GM18502 (cell line): ENCODE data around the gene CHERP.
"Not testable (repeated sequence)": the region's sequence is repeated elsewhere in the genome, so short reads cannot be mapped to it uniquely, and the experiment has no call there.

ENCODE experiments used
- ATAC-seq: cut with Tn5 transposase; IDR thresholded peaks from one replicate; pipeline ENCODE4 v1.9.1; 2021; ENCODE audit warnings: mild to moderate bottlenecking; ENCODE audit not compliant: unreplicated experiment, poor library complexity

Gene CHERP

DNA sequence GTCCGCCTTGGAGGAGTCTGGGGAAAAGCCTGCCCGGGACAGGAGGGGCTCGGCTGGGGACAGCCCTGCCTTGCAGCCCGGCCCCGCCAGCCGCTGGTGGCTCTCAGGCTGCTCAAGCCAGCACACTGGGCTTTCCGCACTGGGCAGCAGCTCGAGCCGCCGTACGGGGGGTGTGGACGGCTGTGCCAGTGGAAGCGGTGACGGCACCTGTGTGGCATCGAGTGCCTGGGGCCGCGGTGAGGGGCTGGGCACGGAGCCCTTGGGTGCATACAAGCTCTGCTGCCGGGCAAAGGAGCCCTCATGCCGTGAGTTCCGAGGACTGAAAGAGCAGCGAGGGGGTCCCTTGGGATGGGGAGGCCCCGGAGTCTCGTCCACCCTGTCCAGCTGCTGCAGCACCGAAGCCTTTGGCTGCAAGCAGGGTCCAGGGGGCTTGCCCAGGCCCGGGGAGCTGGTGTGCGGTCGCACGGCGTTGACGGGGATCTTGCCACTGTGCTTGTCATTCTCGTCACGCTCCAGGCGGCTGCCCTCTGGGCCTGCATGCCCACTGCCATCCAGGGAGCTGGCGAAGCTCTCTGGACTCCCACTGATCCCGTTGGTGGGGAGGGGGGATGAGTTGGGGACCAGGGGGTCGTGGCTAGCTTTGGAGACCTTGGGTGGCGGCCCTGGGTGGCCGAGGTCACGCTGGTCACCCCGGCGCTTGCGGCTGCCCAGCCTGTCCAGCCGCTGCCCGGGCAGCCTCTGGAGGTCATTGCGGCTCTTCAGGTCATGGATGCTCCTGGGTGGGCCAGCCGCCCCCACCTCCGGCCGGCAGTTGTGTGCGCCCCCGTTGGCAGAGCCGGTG is 34.7 kb upstream of the CHERP start:
- ATAC-seq: no peak

DNA sequence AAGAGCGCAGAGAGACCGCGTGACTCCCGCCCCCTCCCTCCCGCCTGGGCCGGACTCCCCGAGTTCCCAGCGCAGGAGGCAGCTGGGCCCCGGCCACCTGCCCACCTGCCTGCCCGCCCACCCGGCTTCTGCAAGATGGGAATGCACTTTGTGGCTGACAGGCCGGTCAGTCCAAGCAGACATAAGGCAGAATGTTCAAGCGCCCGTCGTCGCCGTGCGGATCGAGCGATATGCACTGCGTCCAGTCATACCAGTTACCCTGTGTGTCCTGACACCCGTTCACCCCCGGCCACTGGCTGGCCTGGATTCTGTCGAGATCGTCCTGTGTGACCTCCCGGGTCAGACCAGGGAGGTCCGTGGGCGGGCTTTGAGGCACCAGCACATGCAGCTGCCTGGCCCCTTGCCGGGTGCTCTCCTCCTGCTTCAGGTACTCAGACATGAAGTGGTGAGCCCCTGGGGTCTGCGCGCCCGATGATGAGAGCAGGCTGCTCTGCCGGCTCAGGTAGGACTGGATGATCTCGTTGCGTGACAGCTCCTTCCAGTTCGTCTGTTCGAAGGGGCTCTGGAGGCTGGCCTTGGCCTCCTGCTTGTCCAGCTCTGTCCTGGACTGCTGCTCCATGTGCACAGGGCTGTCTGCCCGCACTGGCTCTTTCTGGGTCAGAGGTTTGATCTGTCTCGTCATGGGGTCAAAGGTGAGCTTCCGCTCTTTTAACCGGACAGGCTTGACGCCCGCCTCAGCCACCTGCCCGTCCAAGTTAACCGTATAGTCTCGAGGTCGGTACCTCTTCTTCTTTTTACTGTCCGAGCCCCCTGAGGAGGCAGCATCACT is 33.8 kb upstream of the CHERP start:
- no peak for ATAC-seq

DNA sequence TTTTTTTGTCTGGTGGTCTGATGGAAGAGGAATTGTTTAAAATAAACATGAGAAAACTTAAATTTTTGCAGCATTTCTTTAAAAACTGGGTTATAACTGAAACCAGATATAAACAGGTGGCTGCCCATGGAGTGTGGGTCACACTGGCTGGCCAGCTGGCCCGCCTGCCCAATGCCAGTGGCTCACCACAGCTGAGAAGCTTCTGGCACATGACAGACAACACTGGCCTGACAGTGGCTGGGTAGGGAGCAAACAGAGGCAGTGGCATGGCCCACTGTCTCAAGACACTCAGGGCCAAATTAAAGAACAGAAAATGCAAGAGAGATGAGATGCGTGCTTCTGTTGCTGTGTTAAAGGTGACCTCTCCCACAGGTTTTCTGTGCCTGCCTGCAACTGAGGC is 33.0 kb upstream of the CHERP start:
- no peak for ATAC-seq

DNA sequence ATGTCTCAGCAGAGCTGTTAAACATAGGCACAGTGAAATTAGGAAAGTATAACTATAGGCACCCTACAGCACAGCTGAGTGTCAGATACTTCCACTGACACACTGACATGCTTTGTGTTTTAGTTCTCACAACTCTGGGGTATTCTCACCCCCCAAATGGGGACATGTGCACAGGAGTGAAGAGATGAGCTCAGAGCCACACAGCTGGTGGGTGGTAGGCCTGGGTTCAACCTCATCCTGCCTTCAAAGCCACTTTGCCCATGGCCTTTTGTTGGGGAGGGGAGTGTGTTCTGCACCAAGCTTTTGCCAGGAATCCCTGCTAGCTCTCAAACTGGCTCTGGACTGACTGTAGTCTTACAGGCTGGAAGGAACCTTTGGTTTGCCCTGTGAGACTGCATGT is 31.7 kb upstream of the CHERP start:
- ATAC-seq: no peak

DNA sequence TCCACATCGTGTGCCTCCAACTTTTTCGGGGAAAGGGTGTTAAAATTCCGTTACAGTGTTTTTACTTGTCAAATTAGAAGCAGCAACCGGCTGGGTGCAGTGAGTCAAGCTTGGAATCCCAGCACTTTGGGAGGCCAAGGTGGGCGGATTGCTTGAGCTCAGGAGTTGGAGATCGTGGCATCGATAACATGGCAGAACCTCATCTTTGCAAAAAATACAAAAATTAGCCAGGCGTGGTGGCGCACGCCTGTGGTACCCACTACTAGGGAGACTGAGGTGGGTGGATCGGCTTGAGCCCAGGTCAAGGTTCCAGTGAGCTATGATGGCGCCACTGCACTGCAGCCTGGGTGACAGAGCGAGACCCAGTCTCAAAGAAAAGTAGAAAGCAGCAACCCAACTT is 31.1 kb upstream of the CHERP start:
- no peak for ATAC-seq

DNA sequence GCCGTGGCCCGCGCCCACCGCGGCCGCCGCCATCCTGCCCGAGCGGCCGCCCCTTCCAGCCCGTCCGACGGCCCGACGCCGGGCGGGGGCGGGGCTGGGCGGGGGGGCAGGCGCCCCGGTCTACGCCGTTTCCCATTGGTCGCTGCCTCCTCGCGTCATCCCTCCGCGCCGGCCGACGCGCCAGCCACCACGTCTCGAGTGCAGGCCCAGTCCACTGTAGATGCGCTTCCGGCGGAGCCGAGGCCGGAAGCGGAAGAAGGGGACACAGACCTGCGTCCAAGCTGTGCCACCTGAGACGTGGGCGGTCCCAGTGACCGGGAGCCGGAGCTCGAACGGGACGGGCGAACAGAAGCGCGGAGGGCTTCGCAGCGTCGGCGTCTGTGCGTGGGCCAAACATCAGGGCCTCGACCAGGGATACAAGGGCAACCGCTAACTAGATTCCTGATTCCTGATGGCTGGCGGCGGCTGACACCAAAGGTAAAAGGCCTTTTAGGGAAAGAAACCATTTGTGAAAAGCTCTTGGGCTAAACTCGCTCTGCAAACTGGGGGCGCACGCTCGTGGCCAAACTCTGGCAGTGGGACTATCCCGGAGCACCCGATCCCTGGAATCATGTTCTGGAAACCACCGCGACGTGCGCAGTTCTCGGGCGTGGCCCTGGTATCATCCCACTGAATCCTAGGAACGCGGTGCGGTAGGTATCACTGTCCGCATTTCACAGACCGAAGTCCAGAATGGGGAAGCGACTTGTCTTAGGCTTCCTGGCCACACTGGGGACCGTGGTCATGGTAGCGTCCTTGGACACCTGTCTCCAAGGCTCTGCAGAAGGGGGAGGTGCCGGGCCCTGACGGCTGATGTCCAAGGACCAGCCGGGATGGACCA is 30.3 kb upstream of the CHERP start, which contains the start of gene SLC35E1:
SLC35E1 (minus strand) TSS at position 84 of the 880 bp plus-strand sequence; CDS start at position 33, 51 bp downstream.
- peak; percentile 82 for ATAC-seq

DNA sequence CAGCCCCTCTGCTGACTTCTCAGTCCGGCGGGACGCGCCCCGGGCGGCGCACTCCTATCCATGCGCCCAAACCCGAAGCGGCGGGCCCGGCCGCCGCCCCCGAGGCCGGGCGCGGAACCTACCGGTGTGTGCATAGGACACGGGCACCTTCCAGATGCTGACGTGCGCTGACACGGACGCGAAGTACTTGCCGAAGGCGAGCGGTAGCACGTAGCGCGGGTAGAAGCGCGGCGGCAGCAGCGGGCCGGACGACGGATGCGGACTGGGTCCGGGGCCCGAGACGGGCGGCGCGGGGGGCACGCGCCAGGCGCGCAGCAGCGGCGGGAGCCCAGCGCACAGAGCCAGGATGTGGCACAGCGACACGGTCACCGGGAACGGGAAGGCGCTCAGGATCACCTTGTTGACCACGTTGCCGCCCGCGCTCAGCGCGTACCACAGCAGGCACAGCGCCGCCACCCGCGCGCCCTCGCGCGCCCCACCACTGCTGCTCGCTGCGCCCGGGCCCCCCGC is 29.6 kb upstream of the CHERP start:
- ATAC-seq: peak; percentile 36

DNA sequence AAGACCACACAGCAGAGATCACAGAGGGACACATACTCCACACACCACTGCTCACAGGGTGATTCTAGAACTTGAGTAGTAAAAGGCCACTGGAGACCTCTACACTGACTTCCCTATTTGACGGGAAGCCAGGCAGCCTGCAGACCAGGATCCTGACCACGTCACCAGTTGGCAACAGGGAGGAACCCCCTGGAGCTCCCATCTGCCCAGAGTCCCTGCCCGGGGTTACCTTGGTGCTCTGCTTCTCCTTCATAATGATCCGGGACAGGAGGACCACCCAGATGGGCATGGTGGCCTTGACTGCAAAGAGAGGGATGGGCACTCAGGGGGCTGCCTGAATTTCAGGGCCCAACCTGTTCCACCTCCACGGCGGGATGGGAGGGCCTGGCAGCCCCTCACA is 29.0 kb upstream of the CHERP start:
- no peak for ATAC-seq

DNA sequence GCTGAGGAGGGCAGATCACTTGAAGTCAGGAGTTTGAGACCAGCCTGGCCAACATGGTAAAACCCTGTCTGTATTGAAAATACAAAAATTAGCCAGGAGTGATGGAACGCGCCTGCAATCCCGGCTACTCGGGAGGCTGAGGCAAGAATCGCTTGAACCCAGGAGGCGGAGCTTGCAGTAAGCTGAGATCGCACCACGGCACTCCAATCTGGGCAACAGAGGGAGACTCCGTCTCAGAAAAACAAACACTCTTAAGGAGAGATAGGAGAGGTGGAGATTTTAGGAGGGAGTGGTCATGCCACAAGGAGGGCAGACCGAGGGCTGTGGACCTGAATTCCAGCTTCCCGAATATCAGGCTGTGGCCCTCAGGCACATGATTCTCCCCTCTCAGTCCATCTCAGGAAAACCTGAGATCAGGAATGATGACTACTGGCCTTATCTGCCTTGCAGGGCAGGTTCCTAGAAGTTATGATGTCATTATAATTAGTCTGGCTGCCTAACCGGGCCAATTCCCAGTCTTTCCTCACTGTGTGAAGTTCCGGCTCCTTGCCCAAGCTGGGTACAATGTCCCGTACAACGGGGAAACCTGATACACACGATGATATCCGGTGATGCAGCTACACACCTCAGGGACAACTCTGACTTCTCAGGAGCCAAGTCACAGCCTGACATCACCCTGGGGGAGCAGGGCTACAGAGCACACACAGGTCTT is 27.5 kb upstream of the CHERP start:
- no peak for ATAC-seq

DNA sequence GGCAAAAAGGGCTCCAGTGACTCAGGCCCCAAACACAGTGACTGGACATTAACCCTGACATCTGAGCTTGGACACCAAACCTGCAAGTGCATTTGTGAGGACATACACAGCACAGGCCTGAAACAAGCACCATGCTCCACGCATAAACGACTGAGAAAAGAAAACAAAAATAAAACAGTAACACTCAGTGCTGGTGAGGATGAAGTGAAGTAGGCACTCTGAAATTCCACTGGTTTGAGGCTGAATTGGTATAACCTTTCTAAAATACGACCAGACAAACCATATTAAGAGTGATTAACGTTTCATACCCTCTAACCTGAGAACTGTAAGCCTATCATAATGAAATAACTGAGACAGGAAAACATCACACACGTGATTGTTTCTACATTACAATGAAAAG is 24.5 kb upstream of the CHERP start:
- ATAC-seq: no peak

DNA sequence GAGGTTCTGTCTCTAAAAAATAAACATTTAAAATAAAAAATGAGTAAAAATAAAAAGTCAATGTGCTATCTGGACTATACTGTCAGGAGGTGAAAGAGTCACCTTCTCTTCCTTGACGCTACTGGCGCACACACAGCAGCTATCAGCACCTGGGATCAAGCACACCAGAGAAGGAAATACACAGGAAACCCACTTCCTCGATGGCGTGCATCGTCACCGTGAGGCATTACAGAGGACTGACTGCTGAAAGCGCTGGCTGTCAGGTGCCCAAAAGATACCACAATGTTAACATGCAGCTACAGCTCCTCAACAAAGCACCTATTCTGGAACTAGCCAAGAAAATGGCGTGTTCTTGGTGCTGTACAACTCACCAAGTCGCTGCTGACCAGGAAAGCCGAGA is 23.9 kb upstream of the CHERP start:
- ATAC-seq: no peak

DNA sequence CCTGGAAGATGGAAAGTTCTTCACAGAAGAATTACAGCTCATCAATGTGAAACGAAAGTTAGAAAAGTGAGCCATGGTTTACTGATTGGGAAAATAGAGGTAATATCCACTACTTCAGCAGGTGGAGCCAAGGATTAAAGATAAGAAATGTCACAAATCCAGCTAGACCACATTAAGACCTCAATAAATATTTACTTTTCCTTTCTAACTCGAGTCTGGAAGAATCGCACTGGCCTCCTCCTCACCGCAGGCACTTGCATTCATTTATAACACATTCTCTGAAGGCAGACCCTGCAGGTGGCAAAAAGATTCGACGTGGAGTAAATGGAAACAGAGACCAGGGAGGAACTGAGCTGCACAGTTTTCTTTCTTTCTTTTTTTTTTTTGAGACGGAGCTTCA is 22.6 kb upstream of the CHERP start:
- no peak for ATAC-seq

DNA sequence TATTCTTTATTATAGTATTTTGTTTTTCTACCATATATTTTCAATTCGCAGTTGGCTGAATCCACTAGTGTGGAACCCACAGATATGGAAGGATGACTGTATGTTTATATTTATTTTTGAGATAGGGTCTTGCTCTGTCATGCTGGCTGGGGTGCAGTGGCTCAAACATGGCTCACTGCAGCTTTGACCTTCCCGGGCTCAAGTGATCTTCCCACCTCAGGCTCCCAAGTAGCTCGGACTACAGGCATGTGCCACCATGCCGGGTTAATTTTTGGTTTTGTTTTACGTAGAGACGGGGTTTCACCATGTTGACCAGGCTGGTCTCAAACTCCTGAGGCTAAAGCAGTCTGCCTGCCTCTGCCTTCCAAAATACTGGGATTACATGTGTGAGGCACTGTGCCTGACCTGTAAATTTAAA is 20.4 kb upstream of the CHERP start:
- ATAC-seq: no peak

DNA sequence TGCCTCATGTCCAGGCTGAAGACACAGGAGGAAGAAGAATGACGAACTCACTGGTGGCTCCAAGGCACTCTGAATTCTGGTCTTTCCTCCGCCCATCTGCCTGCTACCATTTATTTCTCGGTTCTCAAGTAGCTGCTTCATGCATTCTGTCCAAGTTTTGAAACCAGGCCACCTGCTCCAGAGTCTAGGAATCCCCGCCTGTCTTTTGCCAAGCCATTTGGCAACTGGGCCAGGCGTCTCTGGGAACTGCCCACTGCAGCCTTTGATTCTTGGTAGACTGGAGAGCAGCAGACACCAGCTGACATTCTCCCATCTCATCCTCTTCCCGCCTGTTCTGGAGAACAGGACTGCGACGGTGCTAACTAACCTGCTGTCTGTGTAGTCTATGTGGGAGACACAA is 19.1 kb upstream of the CHERP start:
- ATAC-seq: no peak

DNA sequence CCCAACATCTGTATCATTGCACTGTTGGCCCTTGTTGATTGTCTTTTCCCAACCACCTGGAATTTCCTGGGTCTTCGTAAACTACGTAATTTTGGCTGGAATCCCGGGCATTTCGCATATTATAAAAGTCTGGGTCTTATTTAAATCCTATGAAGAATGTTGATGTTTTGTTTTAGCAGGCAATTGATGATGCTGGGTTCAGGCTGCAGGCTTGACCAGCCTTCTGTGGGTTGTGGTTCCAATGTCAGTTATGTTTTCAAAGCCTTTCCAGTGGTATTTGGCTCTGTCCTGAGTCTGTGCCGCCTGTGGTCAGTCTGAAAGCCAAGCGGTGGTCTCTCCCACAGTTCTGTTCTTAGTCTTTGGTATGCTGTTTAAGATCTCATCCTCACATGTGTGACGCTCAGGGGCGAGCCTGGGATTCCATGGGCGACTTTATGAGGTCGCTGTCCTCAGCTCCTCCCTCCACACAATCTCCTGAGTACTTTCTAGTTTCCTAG is 17.6 kb upstream of the CHERP start:
- no peak for ATAC-seq

DNA sequence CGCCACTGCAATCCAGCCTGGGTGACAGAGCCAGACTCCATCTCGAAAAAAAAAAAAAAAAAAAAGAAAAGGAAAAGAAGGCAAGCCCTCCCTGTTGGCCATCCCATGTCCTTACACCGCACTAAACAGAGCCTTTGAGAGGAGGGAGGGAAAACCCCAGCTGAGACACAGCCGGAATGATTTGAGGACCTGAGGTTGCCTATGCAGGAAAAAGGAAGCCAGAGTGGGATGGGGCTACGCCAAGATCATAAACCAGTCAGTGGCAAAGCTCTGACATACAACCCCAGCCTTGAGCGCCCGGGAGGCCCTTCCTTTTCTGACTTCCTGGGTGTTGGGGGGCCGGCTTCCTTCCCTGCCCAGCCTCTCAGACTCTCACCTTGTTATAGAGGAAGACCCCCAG is 12.5 kb upstream of the CHERP start:
- ATAC-seq: no peak

DNA sequence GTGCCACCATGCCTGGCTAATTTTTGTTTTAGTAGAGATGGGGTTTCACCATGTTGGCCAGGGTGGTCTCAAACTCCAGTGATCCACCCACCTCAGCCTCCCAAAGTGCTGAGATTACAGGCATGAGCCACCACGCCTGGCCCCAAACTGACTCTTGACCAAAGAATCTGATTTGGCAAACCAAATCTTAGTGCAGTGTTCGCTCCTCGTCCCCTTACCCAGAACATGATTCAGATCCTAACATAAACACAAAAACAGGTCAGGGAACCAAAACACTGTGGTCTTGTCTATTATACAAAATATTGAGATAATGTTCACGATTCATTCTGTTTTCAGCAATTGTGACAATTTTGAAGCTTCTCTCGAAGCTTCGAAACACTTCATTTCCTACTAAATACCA is 9.7 kb upstream of the CHERP start:
- not testable (repeated sequence) for ATAC-seq

DNA sequence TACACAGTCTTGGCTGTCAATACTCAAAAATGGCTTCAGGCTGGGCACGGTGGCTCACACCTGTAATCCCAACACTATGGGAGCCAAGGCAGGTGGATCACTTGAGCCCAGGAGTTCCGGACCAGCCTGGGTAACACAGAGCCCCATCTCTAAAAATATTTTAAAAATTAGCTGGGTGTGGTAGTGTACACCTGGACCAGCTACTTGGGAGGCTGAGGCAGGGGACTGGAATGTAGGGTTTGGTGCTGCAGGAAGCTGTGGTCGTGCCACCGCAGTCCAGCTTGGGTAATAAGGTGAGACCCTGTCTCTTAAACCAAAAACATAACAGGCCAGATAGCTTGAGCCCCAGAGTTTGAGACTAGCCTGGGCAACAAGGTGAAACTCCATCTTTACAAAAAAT is 6.7 kb upstream of the CHERP start:
- ATAC-seq: no peak

DNA sequence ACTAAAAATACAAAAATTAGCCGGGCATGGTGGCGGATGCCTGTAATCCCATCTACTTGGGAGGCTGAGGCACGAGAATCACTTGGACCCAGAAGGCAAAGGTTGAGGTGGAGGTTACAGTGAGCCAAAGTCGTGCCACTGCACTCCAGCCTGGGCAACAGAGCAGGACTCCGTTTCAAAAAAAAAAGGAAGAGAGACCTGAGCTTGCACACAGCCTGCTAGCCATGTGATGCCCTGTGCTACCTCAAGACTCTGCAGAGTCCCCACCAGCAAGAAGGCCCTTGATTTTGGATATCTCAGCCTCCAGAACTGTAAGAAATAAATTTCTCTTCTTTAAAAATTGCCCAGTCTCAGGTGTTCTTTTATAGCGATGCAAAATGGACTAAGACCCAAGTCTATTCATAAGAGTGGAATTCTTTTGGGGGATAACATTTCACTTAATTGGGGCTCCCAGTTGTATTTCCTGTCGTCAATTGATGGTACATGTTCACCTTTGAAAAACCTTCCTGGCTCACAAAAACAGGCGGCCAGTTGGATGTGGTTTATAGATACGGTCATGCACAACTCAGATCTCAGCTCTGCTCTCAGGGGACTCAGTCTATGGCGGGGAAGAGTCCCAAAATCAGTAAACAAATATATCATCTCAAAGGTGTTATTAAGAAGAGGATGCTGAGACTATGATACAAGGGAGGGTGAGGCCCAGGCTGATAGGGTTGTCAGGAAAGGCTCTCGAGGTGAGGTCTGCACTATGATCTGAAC is 2.4 kb upstream of the CHERP start:
- no peak for ATAC-seq
